MM.1S (cell line): ENCODE data around the gene ARL3.
A peak's percentile ranks its signal among the peaks of the same experiment; 100 is the strongest.

ENCODE experiments used
- DNase-seq: peaks from one replicate; pipeline ENCODE4 v3.0.0-alpha.2; 2015
- H2AFZ ChIP-seq: fragments of 300-600 bp; sonication (generic); 2 replicates; pipeline ENCODE4 v1.6.0; 2016; ENCODE audit warnings: antibody characterized with exemption, low read length
- H3F3A ChIP-seq: fragments of 300-600 bp; sonication (generic); 2 replicates; pipeline ENCODE4 v1.6.1; 2016; ENCODE audit warnings: mild to moderate bottlenecking, antibody characterized with exemption, low read length, moderate library complexity, mixed read lengths; ENCODE audit not compliant: insufficient read depth
- H3K27ac ChIP-seq: fragments of 300-600 bp; sonication (generic); 2 replicates; pipeline ENCODE4 v1.5.1; 2016; ENCODE audit warnings: mild to moderate bottlenecking, low read length
- H3K27me3 ChIP-seq: fragments of 300-600 bp; sonication (generic); replicated peaks from 2 replicates; pipeline ENCODE4 v1.6.0; 2016; ENCODE audit warnings: low read length; ENCODE audit not compliant: insufficient read depth
- H3K36me3 ChIP-seq: fragments of 300-600 bp; sonication (generic); replicated peaks from 2 replicates; pipeline ENCODE4 v1.6.1; 2016; ENCODE audit warnings: mild to moderate bottlenecking, low read length, mixed read lengths; ENCODE audit not compliant: insufficient read depth
- H3K4me1 ChIP-seq: fragments of 300-600 bp; sonication (generic); 2 replicates; pipeline ENCODE4 v1.6.1; 2016; ENCODE audit warnings: low read length, mixed read lengths
- H3K4me2 ChIP-seq: fragments of 300-600 bp; sonication (generic); 2 replicates; pipeline ENCODE4 v1.6.0; 2016; ENCODE audit warnings: low read depth, low read length
- H3K4me3 ChIP-seq: fragments of 300-600 bp; sonication (generic); 2 replicates; pipeline ENCODE4 v1.5.1; 2016; ENCODE audit warnings: low read length, mixed read lengths
- H3K79me2 ChIP-seq: fragments of 300-600 bp; sonication (generic); 2 replicates; pipeline ENCODE4 v1.6.1; 2016; ENCODE audit warnings: mixed run types, low read length, mixed read lengths
- H3K9ac ChIP-seq: fragments of 300-600 bp; sonication (generic); 2 replicates; pipeline ENCODE4 v1.6.1; 2016; ENCODE audit warnings: low read length, mixed read lengths
- H3K9me2 ChIP-seq: fragments of 300-600 bp; sonication (generic); replicated peaks from 2 replicates; pipeline ENCODE4 v1.6.1; 2016; ENCODE audit warnings: mild to moderate bottlenecking, low read length, mixed read lengths; ENCODE audit not compliant: insufficient read depth
- H3K9me3 ChIP-seq: fragments of 300-600 bp; sonication (generic); replicated peaks from 2 replicates; pipeline ENCODE4 v1.6.1; 2016; ENCODE audit warnings: mild to moderate bottlenecking, low read length, mixed read lengths; ENCODE audit not compliant: insufficient read depth
- H4K20me1 ChIP-seq: fragments of 300-600 bp; sonication (generic); 2 replicates; pipeline ENCODE4 v1.6.1; 2016; ENCODE audit warnings: mild to moderate bottlenecking, low read length, moderate library complexity, mixed read lengths; ENCODE audit not compliant: insufficient read depth
- CTCF ChIP-seq: fragments of 300-600 bp; sonication (generic); IDR thresholded peaks from 2 replicates; pipeline ENCODE4 v1.5.1; 2016; ENCODE audit warnings: antibody characterized with exemption, low read length, mixed read lengths
- EZH2 ChIP-seq: fragments of 300-600 bp; sonication (generic); optimal IDR thresholded peaks from 2 replicates; pipeline ENCODE3; 2017; ENCODE audit warnings: low read depth, mild to moderate bottlenecking, antibody characterized with exemption, low read length, mixed read lengths
- EZH2phosphoT487 ChIP-seq: fragments of 300-600 bp; sonication (generic); IDR thresholded peaks from 2 replicates; pipeline ENCODE4 v1.6.1; 2018; ENCODE audit warnings: antibody characterized with exemption, low read length

The ARL3 gene

GRCh38 chr10:102644646-102645387 is 69.4 kb downstream of the ARL3 start:
- peaks cover 20% of the 10 kb centered on the region for H4K20me1 ChIP-seq
- TF ChIP-seq EZH2phosphoT487 (no peak), CTCF (peak; percentile 72), EZH2 (no peak)
- H3K9me3 ChIP-seq, result no peaks in the 10 kb centered on the region
- H2AFZ ChIP-seq, result peak overlapping the region; percentile 39
- no peaks in the 10 kb centered on the region for H3K9me2 ChIP-seq
- H3K79me2 ChIP-seq, result peaks cover 62% of the 10 kb centered on the region
- no peaks in the 10 kb centered on the region for H3K27me3 ChIP-seq
- DNase-seq, result peak; percentile 92
- peak overlapping the region; percentile 94 for H3K27ac ChIP-seq
- peaks cover 28% of the 10 kb centered on the region for H3F3A ChIP-seq
- peak overlapping the region; percentile 85 for H3K4me2 ChIP-seq
- H3K36me3 ChIP-seq, result no peaks in the 10 kb centered on the region
- peak overlapping the region; percentile 94 for H3K4me3 ChIP-seq
- H3K9ac ChIP-seq, result peak overlapping the region; percentile 94
- peaks cover 33% of the 10 kb centered on the region for H3K4me1 ChIP-seq

- Histone ChIP-seq H2AFZ (peak within 1 kb of the TSS; percentile 39), H4K20me1 (peaks cover 15% of the 10 kb centered on the region), H3K9ac (peak within 1 kb of the TSS; percentile 94), H3K4me1 (peaks cover 26% of the 10 kb centered on the region), H3K4me2 (peak within 1 kb of the TSS; percentile 85), H3K79me2 (peaks cover 56% of the 10 kb centered on the region), H3K27me3 (no peaks in the 10 kb centered on the region), H3K36me3 (no peaks in the 10 kb centered on the region), H3F3A (peaks cover 28% of the 10 kb centered on the region), H3K27ac (peak within 1 kb of the TSS; percentile 94), H3K9me3 (no peaks in the 10 kb centered on the region), H3K4me3 (peak within 1 kb of the TSS; percentile 94), H3K9me2 (no peaks in the 10 kb centered on the region)
- no peak for TF ChIP-seq EZH2
- peak; percentile 66 for DNase-seq
Measured at GRCh38 chr10:102644066-102644645, 70.0 kb downstream of the ARL3 start, which contains the start of gene TRIM8. Gene TRIM8 (plus strand): TSS chr10:102644479. CDS start chr10:102644618, 139 bp downstream.

DNA sequence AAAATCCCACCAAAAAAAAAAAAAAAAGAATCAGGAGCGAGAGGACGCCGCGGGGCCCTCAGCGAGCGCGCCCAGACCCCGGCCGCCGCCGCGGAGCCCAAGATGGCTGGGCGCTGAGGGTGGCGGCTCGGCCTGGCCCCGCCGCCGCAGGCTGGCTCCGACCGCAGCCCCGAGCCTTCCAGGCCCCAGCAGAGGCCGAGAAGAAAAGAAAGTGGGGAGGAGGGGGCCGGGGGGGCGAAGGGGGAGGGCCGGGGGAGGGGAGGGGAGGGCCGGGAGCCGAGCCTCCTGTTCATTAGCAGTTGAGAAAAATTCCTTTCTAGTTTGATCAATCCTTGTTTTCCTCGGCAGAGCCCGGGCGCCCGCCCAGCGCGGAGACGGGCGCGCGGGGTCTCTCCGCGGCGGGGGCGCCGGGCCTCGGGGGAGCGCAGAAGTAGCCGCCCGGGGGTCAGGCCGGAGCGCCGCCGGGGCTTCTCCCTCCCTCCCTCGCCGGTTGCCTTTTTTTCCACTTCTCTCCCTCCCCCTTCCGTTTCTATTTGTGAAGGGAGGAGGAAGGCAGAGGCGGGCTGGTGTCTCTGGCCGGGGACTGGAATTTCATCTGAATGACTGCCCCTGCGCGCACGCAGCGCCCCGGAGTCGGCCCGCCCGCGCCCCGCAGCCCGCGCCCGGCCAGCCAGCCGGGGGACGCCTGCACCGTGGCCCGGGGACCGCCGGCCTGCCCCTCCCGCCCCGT is 70.7 kb downstream of the ARL3 start:
- peak overlapping the region; percentile 52; the same call in 1 of the 2 replicates for H2AFZ ChIP-seq
- H4K20me1 ChIP-seq, result peaks cover 8% of the 10 kb centered on the region
- peaks cover 49% of the 10 kb centered on the region for H3K79me2 ChIP-seq
- H3K4me3 ChIP-seq, result peak overlapping the region; percentile 77
- peaks cover 28% of the 10 kb centered on the region for H3F3A ChIP-seq
- H3K4me1 ChIP-seq, result peaks cover 20% of the 10 kb centered on the region
- H3K27ac ChIP-seq, result peak overlapping the region; percentile 68
- H3K36me3 ChIP-seq, result no peaks in the 10 kb centered on the region
- peak overlapping the region; percentile 79 for H3K9ac ChIP-seq
- no peaks in the 10 kb centered on the region for H3K9me2 ChIP-seq
- DNase-seq, result peak; percentile 56
- no peak for TF ChIP-seq CTCF
- TF ChIP-seq EZH2, result no peak
- no peak for TF ChIP-seq EZH2phosphoT487
- no peaks in the 10 kb centered on the region for H3K27me3 ChIP-seq
- peak overlapping the region; percentile 75; the same call in 1 of the 2 replicates for H3K4me2 ChIP-seq
- H3K9me3 ChIP-seq, result no peaks in the 10 kb centered on the region
